B cell (primary cell): ENCODE results near the gene TCEANC2.

Experiments
- CTCF ChIP-seq: fragments of 200-600 bp; IDR thresholded peaks from one replicate; pipeline ENCODE4 v1.8.0; 2022; ENCODE audit warnings: antibody characterized with exemption, mild to moderate bottlenecking
- EZH2 ChIP-seq: IDR thresholded peaks from 2 replicates; pipeline ENCODE4 v1.6.1; 2012; ENCODE audit warnings: borderline replicate concordance, low read depth, mild to moderate bottlenecking, moderate library complexity, low read length; ENCODE audit not compliant: insufficient read depth, poor library complexity, severe bottlenecking

GRCh38 chr1:54149734-54150133 lies 96.3 kb downstream of the TCEANC2 start:
- TF ChIP-seq EZH2 (no peak), CTCF (no peak)
